ENCODE data around the gene IGFBP6. TPM values are rescaled to one million over a fixed set of nuclear protein-coding genes. Genes with fewer than 3 reads are reported as not detected.
A peak's percentile ranks its signal among the peaks of the same experiment; 100 is the strongest.

The IGFBP6 gene
- total RNA-seq, 1 experiment from 2014 or later, result 4.2 TPM

DNA sequence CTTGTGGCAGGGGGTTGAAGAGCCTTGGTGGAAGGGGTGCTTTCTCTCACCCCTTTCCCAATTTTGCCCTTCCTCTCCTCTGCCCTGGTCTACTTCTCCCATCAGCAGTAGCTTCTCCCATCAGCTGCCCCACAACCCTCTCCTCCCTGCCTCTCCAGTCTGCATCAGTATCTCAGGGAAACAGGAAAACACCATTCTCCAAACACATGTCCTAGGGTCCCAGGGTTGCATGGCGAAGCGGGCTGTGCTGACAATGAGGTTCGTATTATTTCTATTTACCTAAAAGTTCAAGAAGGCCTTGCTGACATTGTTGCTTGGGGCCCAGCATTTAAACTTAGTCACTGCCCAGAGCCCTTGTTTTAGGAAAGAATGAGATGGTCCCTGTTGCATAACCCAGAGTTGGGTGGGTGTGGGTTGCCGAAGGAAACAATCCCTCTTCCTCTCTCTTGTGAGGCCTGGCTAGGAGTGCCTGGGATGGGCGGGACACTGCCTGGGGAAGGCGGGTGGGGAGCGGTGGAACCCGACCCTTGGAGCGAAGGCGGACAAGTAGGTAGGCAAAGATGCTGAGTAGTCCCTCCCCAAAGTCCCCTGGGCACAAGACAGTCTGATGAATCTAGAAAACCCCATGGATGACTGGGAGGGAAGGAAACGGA, 1.3 kb upstream of the IGFBP6 start:
- Histone ChIP-seq H3K9ac (ENCODE audit: extremely low read depth, insufficient read length, low read length) (no peak overlapping the region), H2BK15ac (ENCODE audit: low read depth, low read length) (no peak overlapping the region), H4K8ac (replicated peaks; ENCODE audit: insufficient read length, low read depth, low read length) (no peak overlapping the region), H3K27ac (ENCODE audit: insufficient read length, low read depth, low read length) (no peak overlapping the region), H3K14ac (ENCODE audit: insufficient read depth, low read length) (no peak overlapping the region), H3K23me2 (ENCODE audit: insufficient read length, low read depth, low read length, poor library complexity, severe bottlenecking) (peaks cover 24% of the 10 kb centered on the region), H2BK20ac (ENCODE audit: low read depth, low read length, poor library complexity, severe bottlenecking) (no peak overlapping the region), H3K4me1 (ENCODE audit: insufficient read depth, low read length) (peaks cover 6% of the 10 kb centered on the region; the same call in 1 of the 2 replicates), H4K91ac (ENCODE audit: insufficient read length, low read depth, low read length) (no peak overlapping the region), H2BK12ac (ENCODE audit: insufficient read length, low read depth, low read length) (no peak overlapping the region), H3K23ac (ENCODE audit: insufficient read length, low read depth, low read length) (no peak overlapping the region), H4K5ac (ENCODE audit: insufficient read length, low read depth, low read length) (no peak overlapping the region), H2AFZ (ENCODE audit: low read length) (no peak overlapping the region), H3K27me3 (ENCODE audit: insufficient read depth, low read length) (no peaks in the 10 kb centered on the region; the same call in 1 of the 2 replicates), H3K79me2 (ENCODE audit: insufficient read depth, low read length) (no peaks in the 10 kb centered on the region), H3K56ac (ENCODE audit: insufficient read length, low read depth, low read length) (no peak overlapping the region), H2BK5ac (ENCODE audit: insufficient read length, low read length) (no peak overlapping the region), H3K9me3 (ENCODE audit: control insufficient read depth, low read depth, low read length) (no peaks in the 10 kb centered on the region), H3T11ph (ENCODE audit: low read length) (no peak overlapping the region), H4K20me1 (ENCODE audit: control insufficient read depth, insufficient read depth, insufficient read length) (no peaks in the 10 kb centered on the region), H3K4me2 (ENCODE audit: insufficient read depth, insufficient read length, low read length) (peak overlapping the region; percentile 98), H3K18ac (ENCODE audit: insufficient read length, low read depth, low read length) (no peak overlapping the region), H3K79me1 (ENCODE audit: insufficient read depth, low read depth, low read length, poor library complexity, severe bottlenecking) (no peaks in the 10 kb centered on the region), H2AK5ac (ENCODE audit: insufficient read length, low read length) (no peak overlapping the region), H2BK120ac (ENCODE audit: low read depth, low read length, poor library complexity, severe bottlenecking) (no peak overlapping the region), H3K4ac (ENCODE audit: low read depth, low read length) (no peak overlapping the region)
- Mint-ChIP-seq H3K4me3 (peak overlapping the region; percentile 68 to 91), H3K36me3 (ENCODE audit: insufficient read depth in 1 of 3, low read depth in 3 of 3) (no peaks in the 10 kb centered on the region; a peak in 1 of 7 replicates), H3K27ac (no peak overlapping the region), H3K4me1 (peaks cover 30 to 42% of the 10 kb centered on the region in 2 experiments), H3K27me3 (ENCODE audit: low read depth) (peaks cover 77% of the 10 kb centered on the region), H3K9me3 (peaks cover 0 to 3% of the 10 kb centered on the region in 2 experiments; a peak in 1 of 5 replicates)
- peak; percentile 69 for DNase-seq
- TF ChIP-seq, protein P1, sequence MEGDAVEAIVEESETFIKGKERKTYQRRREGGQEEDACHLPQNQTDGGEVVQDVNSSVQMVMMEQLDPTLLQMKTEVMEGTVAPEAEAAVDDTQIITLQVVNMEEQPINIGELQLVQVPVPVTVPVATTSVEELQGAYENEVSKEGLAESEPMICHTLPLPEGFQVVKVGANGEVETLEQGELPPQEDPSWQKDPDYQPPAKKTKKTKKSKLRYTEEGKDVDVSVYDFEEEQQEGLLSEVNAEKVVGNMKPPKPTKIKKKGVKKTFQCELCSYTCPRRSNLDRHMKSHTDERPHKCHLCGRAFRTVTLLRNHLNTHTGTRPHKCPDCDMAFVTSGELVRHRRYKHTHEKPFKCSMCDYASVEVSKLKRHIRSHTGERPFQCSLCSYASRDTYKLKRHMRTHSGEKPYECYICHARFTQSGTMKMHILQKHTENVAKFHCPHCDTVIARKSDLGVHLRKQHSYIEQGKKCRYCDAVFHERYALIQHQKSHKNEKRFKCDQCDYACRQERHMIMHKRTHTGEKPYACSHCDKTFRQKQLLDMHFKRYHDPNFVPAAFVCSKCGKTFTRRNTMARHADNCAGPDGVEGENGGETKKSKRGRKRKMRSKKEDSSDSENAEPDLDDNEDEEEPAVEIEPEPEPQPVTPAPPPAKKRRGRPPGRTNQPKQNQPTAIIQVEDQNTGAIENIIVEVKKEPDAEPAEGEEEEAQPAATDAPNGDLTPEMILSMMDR (conservative IDR thresholded peaks at IDR 0.05), result no peak
- no CpG with 5 or more reads among the region's 11 CpGs for whole genome bisulfite sequencing (ENCODE audit: extremely low coverage, insufficient read length, low lambda C conversion rate)
